Fibroblast of mammary gland (primary cell): Measurements from ENCODE around the gene LMAN1.

ENCODE experiments used
- DNase-seq: peaks from one replicate; pipeline ENCODE4 v3.0.0-alpha.2; 2010; ENCODE audit warnings: low read depth
- H3K4me3 ChIP-seq: 2 replicates; pipeline ENCODE4 v1.5.1; 2011; ENCODE audit warnings: low read depth, mild to moderate bottlenecking, low read length, moderate library complexity; ENCODE audit not compliant: control insufficient read depth
- TF ChIP-seq, protein P1 (sequence below): conservative IDR thresholded peaks from 2 replicates; pipeline ENCODE4 v1.5.1; 2011; ENCODE audit warnings: low read depth, low read length, inconsistent platforms; ENCODE audit not compliant: control insufficient read depth, insufficient read depth

Gene LMAN1

DNA sequence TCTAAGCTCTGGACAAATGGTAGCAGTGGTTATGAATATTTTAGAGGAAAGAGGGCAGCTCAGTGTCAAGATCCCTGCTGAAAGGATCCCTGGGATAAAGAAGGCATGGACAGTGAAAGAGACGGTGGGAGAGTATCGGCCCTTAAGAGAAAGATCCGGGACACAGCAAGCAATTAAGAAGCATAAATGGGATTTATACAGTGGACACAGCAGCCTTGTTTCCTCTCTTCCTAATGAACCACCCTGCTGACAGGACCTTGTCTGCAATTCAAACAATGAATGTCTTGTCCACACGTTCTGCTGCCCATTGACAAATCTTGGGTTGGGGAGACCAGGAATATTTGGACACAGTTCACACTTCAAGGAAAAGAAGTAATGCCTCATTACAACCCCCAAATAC, 57.1 kb downstream of the LMAN1 start:
- TF ChIP-seq, protein P1, sequence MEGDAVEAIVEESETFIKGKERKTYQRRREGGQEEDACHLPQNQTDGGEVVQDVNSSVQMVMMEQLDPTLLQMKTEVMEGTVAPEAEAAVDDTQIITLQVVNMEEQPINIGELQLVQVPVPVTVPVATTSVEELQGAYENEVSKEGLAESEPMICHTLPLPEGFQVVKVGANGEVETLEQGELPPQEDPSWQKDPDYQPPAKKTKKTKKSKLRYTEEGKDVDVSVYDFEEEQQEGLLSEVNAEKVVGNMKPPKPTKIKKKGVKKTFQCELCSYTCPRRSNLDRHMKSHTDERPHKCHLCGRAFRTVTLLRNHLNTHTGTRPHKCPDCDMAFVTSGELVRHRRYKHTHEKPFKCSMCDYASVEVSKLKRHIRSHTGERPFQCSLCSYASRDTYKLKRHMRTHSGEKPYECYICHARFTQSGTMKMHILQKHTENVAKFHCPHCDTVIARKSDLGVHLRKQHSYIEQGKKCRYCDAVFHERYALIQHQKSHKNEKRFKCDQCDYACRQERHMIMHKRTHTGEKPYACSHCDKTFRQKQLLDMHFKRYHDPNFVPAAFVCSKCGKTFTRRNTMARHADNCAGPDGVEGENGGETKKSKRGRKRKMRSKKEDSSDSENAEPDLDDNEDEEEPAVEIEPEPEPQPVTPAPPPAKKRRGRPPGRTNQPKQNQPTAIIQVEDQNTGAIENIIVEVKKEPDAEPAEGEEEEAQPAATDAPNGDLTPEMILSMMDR = no peak
- H3K4me3 ChIP-seq = no peak overlapping the region
- DNase-seq = no peak

DNA sequence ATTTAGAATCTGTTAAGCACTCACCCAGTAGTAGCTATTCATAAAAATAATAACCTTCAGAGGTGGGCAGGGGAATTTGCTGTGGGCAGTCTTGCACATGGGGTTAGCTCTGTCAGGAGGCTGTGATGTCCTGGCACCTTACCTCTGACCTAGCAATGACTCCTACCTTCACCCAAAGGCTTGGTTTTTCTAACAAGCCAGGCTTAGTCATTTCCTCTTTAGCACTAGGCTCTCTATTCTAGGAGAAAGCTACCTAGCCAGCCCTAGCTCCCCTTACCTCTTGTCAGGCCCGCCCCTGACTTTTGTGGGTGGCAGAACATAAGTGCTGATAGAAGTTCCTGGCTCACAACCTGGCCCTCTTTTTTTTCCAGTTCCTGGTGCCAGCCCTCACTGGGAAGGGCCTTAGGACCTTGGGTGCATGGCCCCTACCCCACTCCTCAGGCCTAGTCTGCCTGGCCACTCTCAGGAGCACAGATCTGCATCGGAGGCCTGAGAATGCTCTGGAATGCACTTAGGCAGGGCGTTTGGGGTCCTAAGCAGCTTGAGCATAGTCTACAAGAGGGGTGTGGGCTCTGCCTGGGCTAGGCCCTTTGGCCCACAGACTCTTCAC, 58.3 kb downstream of the LMAN1 start:
- TF ChIP-seq, protein P1 = no peak
- DNase-seq = peak; percentile 12

DNA sequence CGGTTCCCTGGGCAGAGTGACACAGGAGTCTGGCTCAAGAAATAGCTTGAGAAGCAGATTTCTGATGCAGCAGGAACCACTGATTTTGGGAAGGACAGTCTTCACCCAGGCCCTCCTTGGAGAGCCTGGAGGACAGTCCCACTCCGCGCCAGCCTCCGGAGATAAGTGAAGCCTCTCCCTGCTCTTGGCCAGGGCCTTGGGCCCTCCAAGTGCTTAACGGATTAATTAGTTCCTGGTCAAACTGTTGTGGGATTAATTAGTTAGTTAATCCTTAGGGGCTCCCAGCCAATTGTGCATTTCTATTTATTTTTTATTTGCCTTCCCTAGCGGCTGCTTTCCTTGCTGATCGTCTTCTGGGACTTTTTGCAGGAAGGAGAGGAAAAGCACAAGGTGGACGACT, 60.2 kb downstream of the LMAN1 start:
- DNase-seq = no peak
- TF ChIP-seq, protein P1 = no peak
- H3K4me3 ChIP-seq = no peak overlapping the region

More for the DNA sequence above, 58.3 kb downstream of the LMAN1 start:
- no peak overlapping the region for H3K4me3 ChIP-seq

DNA sequence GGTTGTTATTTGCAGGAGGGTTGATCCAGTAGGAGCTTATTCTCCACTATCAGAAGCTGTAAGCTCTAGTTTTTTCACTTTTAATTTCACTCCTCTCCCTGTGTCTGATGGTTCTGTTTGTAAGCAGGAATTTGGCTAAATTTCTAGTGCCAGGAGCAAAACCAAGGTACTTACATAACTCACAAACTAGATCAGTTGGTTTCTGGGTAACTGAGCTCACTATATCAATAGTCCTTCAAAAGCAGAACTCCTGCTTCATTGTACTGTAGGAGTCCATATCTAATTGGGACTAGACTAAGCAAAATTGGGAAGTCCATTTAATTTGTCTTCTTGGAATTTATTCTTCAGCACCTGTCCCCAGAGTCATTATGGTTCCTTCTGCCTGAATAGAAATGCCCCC, 65.7 kb downstream of the LMAN1 start:
- TF ChIP-seq, protein P1 = no peak
- H3K4me3 ChIP-seq = no peak overlapping the region
- DNase-seq = no peak

DNA sequence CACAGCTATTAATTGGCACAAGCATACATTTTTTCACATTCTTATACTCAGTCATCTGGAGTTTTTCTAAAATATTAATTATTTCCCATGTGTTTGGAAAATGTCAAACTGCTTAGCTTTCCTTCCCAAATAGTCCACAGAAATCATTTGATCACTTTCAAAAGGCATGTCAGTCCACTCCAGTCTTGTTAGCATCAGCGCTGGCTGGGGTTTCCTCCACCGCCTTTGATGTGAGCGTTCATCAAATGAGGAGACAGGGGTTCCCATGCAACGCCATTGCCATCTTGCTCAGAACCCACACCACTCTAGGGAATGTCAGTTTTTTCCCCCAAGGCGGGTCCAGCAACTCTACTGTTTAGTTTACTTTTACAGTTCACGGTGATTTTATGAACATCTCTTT, 72.7 kb downstream of the LMAN1 start:
- DNase-seq = no peak
- TF ChIP-seq, protein P1 = no peak
- H3K4me3 ChIP-seq = no peak overlapping the region

DNA sequence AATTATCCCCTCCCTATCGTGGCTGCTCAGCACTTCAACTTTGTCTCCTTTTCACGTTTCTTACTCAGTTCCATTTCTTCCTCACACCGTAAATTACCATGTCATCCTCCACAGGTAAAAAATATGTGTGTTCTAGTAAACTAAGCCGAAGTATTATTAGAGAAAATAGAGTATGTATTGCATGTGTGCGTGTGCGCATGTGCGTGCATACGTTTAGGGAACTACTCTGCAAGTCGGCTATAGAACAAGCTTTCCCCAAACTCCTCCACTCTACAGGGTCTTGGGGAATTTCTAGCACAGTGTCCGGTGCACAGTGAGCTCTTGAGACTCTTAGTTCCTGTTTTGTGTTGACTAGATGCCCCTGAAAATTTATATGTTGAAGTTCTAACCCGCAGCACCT, 76.7 kb downstream of the LMAN1 start:
- TF ChIP-seq, protein P1 = no peak
- no peak for DNase-seq
- no peak overlapping the region for H3K4me3 ChIP-seq

DNA sequence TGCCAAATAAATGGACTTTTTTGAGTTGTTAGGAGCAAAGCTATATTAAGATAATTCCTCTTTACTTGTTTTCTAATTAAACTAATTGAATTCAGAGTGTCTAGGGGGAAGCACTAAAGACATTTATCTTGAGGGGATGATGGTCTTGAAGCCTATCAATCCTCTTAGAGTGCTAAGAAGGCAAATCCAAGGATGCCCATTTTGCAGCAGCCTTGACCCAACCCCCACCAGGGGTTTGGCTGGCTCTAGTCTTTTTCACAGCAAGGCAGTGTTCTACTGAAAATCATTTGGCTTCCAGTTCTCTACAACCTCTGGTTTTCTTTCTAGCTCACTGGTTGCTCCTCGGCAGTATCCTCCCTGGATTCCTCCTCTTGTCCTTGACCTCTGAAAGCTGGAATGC, 79.3 kb downstream of the LMAN1 start:
- TF ChIP-seq, protein P1 = no peak
- H3K4me3 ChIP-seq = no peak overlapping the region

More for the DNA sequence above, 79.3 kb downstream of the LMAN1 start:
- DNase-seq = no peak
